Astrocyte (in vitro differentiated cells and primary cell): ENCODE results near the gene LGALS3BP. TPM values are rescaled to one million over a fixed set of nuclear protein-coding genes. Genes with fewer than 3 reads are reported as not detected.

ENCODE experiments used
- DNase-seq: peaks from one replicate; pipeline ENCODE4 v3.0.0-alpha.2; 2010; ENCODE audit warnings: low read depth
- FAIRE-seq: peaks from 2 replicates; lab custom pipeline; 2011; peaks lifted over from hg19 to GRCh38; lab: Jason Lieb, UNC
- H2AFZ ChIP-seq: 2 replicates; pipeline ENCODE4 v1.6.0; 2012; ENCODE audit warnings: low read depth, low read length, inconsistent platforms
- H3K27ac ChIP-seq: 2 replicates; pipeline ENCODE4 v1.5.1; 2011; ENCODE audit warnings: low read depth, low read length, inconsistent platforms
- H3K27me3 ChIP-seq: 2 replicates; pipeline ENCODE4 v1.6.0; 2011; ENCODE audit warnings: low read length, inconsistent platforms; ENCODE audit not compliant: insufficient read depth
- H3K36me3 ChIP-seq: 2 replicates; pipeline ENCODE4 v1.5.1; 2011; ENCODE audit warnings: low read length, inconsistent platforms; ENCODE audit not compliant: insufficient read depth
- H3K4me1 ChIP-seq: 2 replicates; pipeline ENCODE4 v1.5.1; 2011; ENCODE audit warnings: low read length, inconsistent platforms; ENCODE audit not compliant: insufficient read depth
- H3K4me2 ChIP-seq: 2 replicates; pipeline ENCODE4 v1.6.0; 2012; ENCODE audit warnings: low read length, inconsistent platforms
- H3K4me3 ChIP-seq: 2 replicates; pipeline ENCODE4 v1.5.1; 2011; ENCODE audit warnings: low read depth, mild to moderate bottlenecking, low read length, inconsistent platforms; ENCODE audit not compliant: insufficient read depth
- H3K79me2 ChIP-seq: 2 replicates; pipeline ENCODE4 v1.6.0; 2012; ENCODE audit warnings: mild to moderate bottlenecking, low read length, inconsistent platforms; ENCODE audit not compliant: insufficient read depth
- H3K9ac ChIP-seq: 2 replicates; pipeline ENCODE4 v1.6.0; 2012; ENCODE audit warnings: mild to moderate bottlenecking, low read length, inconsistent platforms
- H3K9me3 ChIP-seq: 2 replicates; pipeline ENCODE4 v1.5.1; 2012; ENCODE audit warnings: low read depth, mild to moderate bottlenecking, low read length, inconsistent platforms; ENCODE audit not compliant: insufficient read depth
- H4K20me1 ChIP-seq: 2 replicates; pipeline ENCODE4 v1.6.0; 2012; ENCODE audit warnings: low read length, inconsistent platforms; ENCODE audit not compliant: insufficient read depth
- H3K27ac Mint-ChIP-seq: one replicate; pipeline ENCODE4 v1.8.0; 2021; ENCODE audit warnings: mild to moderate bottlenecking, mixed read lengths; ENCODE audit not compliant: unreplicated experiment
- H3K27me3 Mint-ChIP-seq: one replicate; pipeline ENCODE4 v1.8.0; 2021; ENCODE audit warnings: low read depth, mixed read lengths; ENCODE audit not compliant: unreplicated experiment
- H3K36me3 Mint-ChIP-seq: one replicate; pipeline ENCODE4 v1.8.0; 2021; ENCODE audit warnings: low read depth, mixed read lengths; ENCODE audit not compliant: unreplicated experiment
- H3K4me1 Mint-ChIP-seq: one replicate; pipeline ENCODE4 v1.8.0; 2021; ENCODE audit warnings: low read depth, mixed read lengths; ENCODE audit not compliant: unreplicated experiment
- H3K4me3 Mint-ChIP-seq: one replicate; pipeline ENCODE4 v1.8.0; 2021; ENCODE audit warnings: mild to moderate bottlenecking, moderate library complexity, mixed read lengths; ENCODE audit not compliant: unreplicated experiment
- H3K9me3 Mint-ChIP-seq: one replicate; pipeline ENCODE4 v1.8.0; 2021; ENCODE audit warnings: mild to moderate bottlenecking, mixed read lengths; ENCODE audit not compliant: unreplicated experiment
- EZH2 ChIP-seq: IDR thresholded peaks from 2 replicates; pipeline ENCODE4 v1.6.1; 2012; ENCODE audit warnings: mild to moderate bottlenecking, low read length, inconsistent platforms; ENCODE audit not compliant: insufficient read depth
- total RNA-seq: library from RNA; stranded (reverse); gene quantifications from 2 replicates; pipeline ENCODE4 v1.2.1, GENCODE V29; 2021
- TF ChIP-seq, protein P1 (sequence below): IDR thresholded peaks from 2 replicates; pipeline ENCODE4 v1.5.1; 2011; ENCODE audit warnings: low read depth, mild to moderate bottlenecking, inconsistent platforms, low read length, moderate library complexity; ENCODE audit not compliant: insufficient read depth

Gene LGALS3BP
- total RNA-seq, 1 donor from 2014 or later = 495 TPM

DNA sequence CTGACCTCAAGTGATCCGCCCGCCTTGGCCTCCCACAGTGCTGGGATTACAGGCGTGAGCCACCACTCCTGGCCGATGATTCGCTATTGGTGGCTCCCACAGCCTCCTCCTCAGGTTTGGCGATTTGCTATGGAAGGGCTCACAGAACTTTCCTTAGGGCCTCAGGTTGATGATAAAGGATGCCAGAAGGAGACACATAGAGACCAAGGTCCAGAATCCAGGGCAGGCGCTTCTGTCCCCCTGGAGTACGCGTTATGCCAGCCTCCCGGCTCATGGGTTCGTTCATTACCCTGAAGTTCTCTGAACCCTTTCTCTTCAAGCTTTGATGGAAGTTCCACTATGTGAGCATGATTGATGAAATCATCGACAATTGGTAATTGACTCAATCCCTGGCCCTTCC is 19.9 kb downstream of the LGALS3BP start:
- Histone ChIP-seq H3K79me2 (no peaks in the 10 kb centered on the region), H4K20me1 (no peaks in the 10 kb centered on the region), H3K36me3 (no peaks in the 10 kb centered on the region), H2AFZ (no peak overlapping the region), H3K9ac (no peak overlapping the region), H3K4me2 (no peak overlapping the region), H3K9me3 (no peaks in the 10 kb centered on the region), H3K4me1 (peaks cover 27% of the 10 kb centered on the region), H3K27ac (no peak overlapping the region), H3K27me3 (no peaks in the 10 kb centered on the region), H3K4me3 (no peak overlapping the region)
- H3K27me3 Mint-ChIP-seq = peaks cover 14% of the 10 kb centered on the region
- no peaks in the 10 kb centered on the region for H3K9me3 Mint-ChIP-seq
- H3K27ac Mint-ChIP-seq = no peak overlapping the region
- no peak for TF ChIP-seq EZH2
- TF ChIP-seq, protein P1, sequence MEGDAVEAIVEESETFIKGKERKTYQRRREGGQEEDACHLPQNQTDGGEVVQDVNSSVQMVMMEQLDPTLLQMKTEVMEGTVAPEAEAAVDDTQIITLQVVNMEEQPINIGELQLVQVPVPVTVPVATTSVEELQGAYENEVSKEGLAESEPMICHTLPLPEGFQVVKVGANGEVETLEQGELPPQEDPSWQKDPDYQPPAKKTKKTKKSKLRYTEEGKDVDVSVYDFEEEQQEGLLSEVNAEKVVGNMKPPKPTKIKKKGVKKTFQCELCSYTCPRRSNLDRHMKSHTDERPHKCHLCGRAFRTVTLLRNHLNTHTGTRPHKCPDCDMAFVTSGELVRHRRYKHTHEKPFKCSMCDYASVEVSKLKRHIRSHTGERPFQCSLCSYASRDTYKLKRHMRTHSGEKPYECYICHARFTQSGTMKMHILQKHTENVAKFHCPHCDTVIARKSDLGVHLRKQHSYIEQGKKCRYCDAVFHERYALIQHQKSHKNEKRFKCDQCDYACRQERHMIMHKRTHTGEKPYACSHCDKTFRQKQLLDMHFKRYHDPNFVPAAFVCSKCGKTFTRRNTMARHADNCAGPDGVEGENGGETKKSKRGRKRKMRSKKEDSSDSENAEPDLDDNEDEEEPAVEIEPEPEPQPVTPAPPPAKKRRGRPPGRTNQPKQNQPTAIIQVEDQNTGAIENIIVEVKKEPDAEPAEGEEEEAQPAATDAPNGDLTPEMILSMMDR = no peak
- no peak overlapping the region for H3K4me3 Mint-ChIP-seq
- peaks cover 4% of the 10 kb centered on the region for H3K4me1 Mint-ChIP-seq
- no peaks in the 10 kb centered on the region for H3K36me3 Mint-ChIP-seq
- FAIRE-seq (no peak), DNase-seq (no peak)

DNA sequence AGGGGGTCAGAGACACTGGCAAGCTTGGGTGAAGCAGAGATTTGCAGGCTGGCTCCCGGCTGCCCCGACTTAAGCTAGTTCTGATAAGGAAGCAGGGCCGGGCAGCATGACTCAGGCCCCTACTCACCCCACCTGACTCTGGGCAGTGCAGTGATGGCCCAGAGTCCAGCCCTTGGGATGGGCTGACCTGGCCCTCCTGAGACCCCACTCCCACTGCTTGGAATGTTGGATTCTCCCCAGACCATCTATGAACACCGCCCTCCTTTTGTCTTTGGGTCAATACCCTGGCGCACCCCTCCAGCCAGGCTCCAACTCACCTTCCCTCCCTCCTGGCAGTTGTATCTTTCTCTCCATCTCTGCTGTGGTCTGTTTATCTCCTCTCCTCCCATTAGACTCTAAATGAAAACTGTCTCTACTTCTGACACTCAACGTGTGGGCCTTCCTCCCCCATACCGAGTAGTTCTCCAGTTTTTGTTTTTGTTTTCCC is 21.0 kb downstream of the LGALS3BP start:
- Histone ChIP-seq H2AFZ (peak overlapping the region; percentile 52), H3K36me3 (no peaks in the 10 kb centered on the region), H3K4me3 (no peak overlapping the region), H3K79me2 (no peaks in the 10 kb centered on the region), H3K4me1 (peaks cover 36% of the 10 kb centered on the region), H3K27me3 (no peaks in the 10 kb centered on the region), H3K27ac (no peak overlapping the region), H3K9me3 (no peaks in the 10 kb centered on the region), H3K9ac (no peak overlapping the region), H4K20me1 (no peaks in the 10 kb centered on the region), H3K4me2 (peak overlapping the region; percentile 50)
- FAIRE-seq (no peak), DNase-seq (peak; percentile 23)
- Mint-ChIP-seq H3K4me1 (peaks cover 4% of the 10 kb centered on the region), H3K27me3 (peaks cover 19% of the 10 kb centered on the region), H3K36me3 (no peaks in the 10 kb centered on the region), H3K9me3 (no peaks in the 10 kb centered on the region), H3K4me3 (no peak overlapping the region), H3K27ac (no peak overlapping the region)
- no peak for TF ChIP-seq EZH2
- TF ChIP-seq, protein P1 = no peak

DNA sequence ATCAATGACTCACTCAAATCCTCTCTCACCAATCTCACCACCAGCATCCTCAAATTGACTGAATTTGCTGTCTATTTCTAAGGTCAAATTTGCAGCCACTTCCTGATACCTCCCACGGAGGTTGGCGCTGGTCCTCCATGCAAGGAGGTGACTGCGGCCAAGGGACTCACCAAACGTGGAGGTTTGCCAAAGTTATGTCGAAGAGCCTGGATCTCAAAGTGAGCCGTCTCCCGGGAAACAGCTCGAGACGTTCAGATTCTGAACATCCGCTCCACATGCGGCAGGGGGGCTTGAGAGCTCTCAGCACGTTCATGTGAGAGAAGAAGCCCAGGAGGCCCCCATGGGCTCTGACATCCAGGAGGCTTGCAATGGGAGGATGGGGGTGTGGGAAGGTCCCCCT is 22.6 kb downstream of the LGALS3BP start:
- H3K27ac Mint-ChIP-seq = no peak overlapping the region
- H3K4me1 ChIP-seq = peaks cover 32% of the 10 kb centered on the region
- TF ChIP-seq EZH2 = no peak
- TF ChIP-seq, protein P1 = no peak
- H2AFZ ChIP-seq = peak overlapping the region; percentile 36
- peak; percentile 87 for FAIRE-seq
- no peaks in the 10 kb centered on the region for H3K9me3 ChIP-seq
- no peak overlapping the region for H3K9ac ChIP-seq
- no peak overlapping the region for H3K4me3 Mint-ChIP-seq
- H3K27me3 ChIP-seq = no peaks in the 10 kb centered on the region
- peak; percentile 71 for DNase-seq
- H3K4me2 ChIP-seq = peak overlapping the region; percentile 58
- H3K36me3 ChIP-seq = no peaks in the 10 kb centered on the region
- H3K36me3 Mint-ChIP-seq = no peaks in the 10 kb centered on the region
- H3K27me3 Mint-ChIP-seq = peaks cover 22% of the 10 kb centered on the region
- H3K9me3 Mint-ChIP-seq = no peaks in the 10 kb centered on the region
- H3K79me2 ChIP-seq = no peaks in the 10 kb centered on the region
- peaks cover 4% of the 10 kb centered on the region for H3K4me1 Mint-ChIP-seq
- peak overlapping the region; percentile 17 for H3K4me3 ChIP-seq
- no peak overlapping the region for H3K27ac ChIP-seq
- H4K20me1 ChIP-seq = no peaks in the 10 kb centered on the region
